A549 (cell line): ENCODE results near the gene MEF2D. TPM values are rescaled to one million over a fixed set of nuclear protein-coding genes. Genes with fewer than 3 reads are reported as not detected.

Source experiments
- polyA plus RNA-seq, 4 experiments: library from polyadenylated mRNA; depleted of rRNA in 3 of 4; stranded (reverse); fragments of >200 nt; fragmentation: RNase III in 1 of 4; extraction: RNeasy Plus Mini Kit Qiagen cat#74134 plus additional on column Dnase treatment in 1 of 4; gene quantifications; 2 replicates in 3 of 4; 3 replicates in 1 of 4; pipeline ENCODE4 v1.2.3, GENCODE V29; 2011 to 2017
- small RNA-seq, 6 experiments: library from RNA; depleted of rRNA; stranded (forward); fragments of <200 nt; gene quantifications; one replicate each; pipeline ENCODE3, GENCODE V24; 2012

The MEF2D gene
- polyA plus RNA-seq, 2 of the 4 experiments (the other 2 are of a cell fraction) = 16.8 to 23.4 TPM

Small RNA genes within 50 kb of the gene (small RNA-seq; reads per million reads assigned to genes)
- gene MIR9-1 (0 to 4.7 (median 0.10) reads per million in 6 experiments), gene RF00019 (0 reads per million in 6 experiments)

Other genes starting within 250 kb of the MEF2D start
- gene SMG5, start 217.9 kb downstream of the MEF2D start, polyA plus RNA-seq (2011; rRNA removed) = 25.6 and 38.0 TPM in 2 replicates
- gene SMG5, start 217.9 kb downstream of the MEF2D start, polyA plus RNA-seq (2017; fragmentation: RNase III; extraction: RNeasy Plus Mini Kit Qiagen cat#74134 plus additional on column Dnase treatment) = 46.4 to 51.5 TPM (median 48.7 TPM) in 3 replicates
- gene TMEM79, start 216.4 kb downstream of the MEF2D start, polyA plus RNA-seq (2011; rRNA removed) = 7.2 and 7.5 TPM in 2 replicates
- 5.7 to 6.3 TPM (median 6.3 TPM) in 3 replicates for gene TMEM79, start 216.4 kb downstream of the MEF2D start, polyA plus RNA-seq (2017; fragmentation: RNase III; extraction: RNeasy Plus Mini Kit Qiagen cat#74134 plus additional on column Dnase treatment)
- 12.4 and 16.9 TPM in 2 replicates for gene GLMP, start 205.1 kb downstream of the MEF2D start, polyA plus RNA-seq (2011; rRNA removed)
- gene GLMP, start 205.1 kb downstream of the MEF2D start, polyA plus RNA-seq (2017; fragmentation: RNase III; extraction: RNeasy Plus Mini Kit Qiagen cat#74134 plus additional on column Dnase treatment) = 23.0 to 32.5 TPM (median 29.0 TPM) in 3 replicates
- gene VHLL, start 201.5 kb downstream of the MEF2D start, polyA plus RNA-seq (2011; rRNA removed) = not detected in 2 replicates
- gene VHLL, start 201.5 kb downstream of the MEF2D start, polyA plus RNA-seq (2017; fragmentation: RNase III; extraction: RNeasy Plus Mini Kit Qiagen cat#74134 plus additional on column Dnase treatment) = not detected in 3 replicates
- 528 and 530 TPM in 2 replicates for gene CCT3, start 162.5 kb downstream of the MEF2D start, polyA plus RNA-seq (2011; rRNA removed)
- gene CCT3, start 162.5 kb downstream of the MEF2D start, polyA plus RNA-seq (2017; fragmentation: RNase III; extraction: RNeasy Plus Mini Kit Qiagen cat#74134 plus additional on column Dnase treatment) = 804 to 909 TPM (median 824 TPM) in 3 replicates
- 3.9 and 4.7 TPM in 2 replicates for gene TSACC, start 162.2 kb downstream of the MEF2D start, polyA plus RNA-seq (2011; rRNA removed)
- gene TSACC, start 162.2 kb downstream of the MEF2D start, polyA plus RNA-seq (2017; fragmentation: RNase III; extraction: RNeasy Plus Mini Kit Qiagen cat#74134 plus additional on column Dnase treatment) = 2.6 to 3.2 TPM (median 3.0 TPM) in 3 replicates
- 0.04 and 0.06 TPM in 2 replicates for gene RHBG, start 131.6 kb downstream of the MEF2D start, polyA plus RNA-seq (2011; rRNA removed)
- 0.08 TPM in 1 of 3 replicates, not detected in the others for gene RHBG, start 131.6 kb downstream of the MEF2D start, polyA plus RNA-seq (2017; fragmentation: RNase III; extraction: RNeasy Plus Mini Kit Qiagen cat#74134 plus additional on column Dnase treatment)
- gene IQGAP3, start 71.8 kb upstream of the MEF2D start, polyA plus RNA-seq (2011; rRNA removed) = 15.4 and 15.6 TPM in 2 replicates
- gene IQGAP3, start 71.8 kb upstream of the MEF2D start, polyA plus RNA-seq (2017; fragmentation: RNase III; extraction: RNeasy Plus Mini Kit Qiagen cat#74134 plus additional on column Dnase treatment) = 16.0 to 17.0 TPM (median 17.0 TPM) in 3 replicates
- gene TTC24, start 78.9 kb upstream of the MEF2D start, polyA plus RNA-seq (2011; rRNA removed) = not detected in 2 replicates
- not detected in 3 replicates for gene TTC24, start 78.9 kb upstream of the MEF2D start, polyA plus RNA-seq (2017; fragmentation: RNase III; extraction: RNeasy Plus Mini Kit Qiagen cat#74134 plus additional on column Dnase treatment)
- 81.4 and 109 TPM in 2 replicates for gene NAXE, start 91.0 kb upstream of the MEF2D start, polyA plus RNA-seq (2011; rRNA removed)
- 108 to 119 TPM (median 116 TPM) in 3 replicates for gene NAXE, start 91.0 kb upstream of the MEF2D start, polyA plus RNA-seq (2017; fragmentation: RNase III; extraction: RNeasy Plus Mini Kit Qiagen cat#74134 plus additional on column Dnase treatment)
- 68.1 and 76.1 TPM in 2 replicates for gene GPATCH4, start 100.7 kb upstream of the MEF2D start, polyA plus RNA-seq (2011; rRNA removed)
- gene GPATCH4, start 100.7 kb upstream of the MEF2D start, polyA plus RNA-seq (2017; fragmentation: RNase III; extraction: RNeasy Plus Mini Kit Qiagen cat#74134 plus additional on column Dnase treatment) = 85.2 to 94.7 TPM (median 85.3 TPM) in 3 replicates
- 0.11 and 0.23 TPM in 2 replicates for gene HAPLN2, start 118.6 kb upstream of the MEF2D start, polyA plus RNA-seq (2011; rRNA removed)
- gene HAPLN2, start 118.6 kb upstream of the MEF2D start, polyA plus RNA-seq (2017; fragmentation: RNase III; extraction: RNeasy Plus Mini Kit Qiagen cat#74134 plus additional on column Dnase treatment) = 0.10 to 0.16 TPM (median 0.13 TPM) in 3 replicates
- 0.12 TPM in 1 of 2 replicates, not detected in the other for gene BCAN, start 141.3 kb upstream of the MEF2D start, polyA plus RNA-seq (2011; rRNA removed)
- gene BCAN, start 141.3 kb upstream of the MEF2D start, polyA plus RNA-seq (2017; fragmentation: RNase III; extraction: RNeasy Plus Mini Kit Qiagen cat#74134 plus additional on column Dnase treatment) = not detected in 3 replicates
- gene NES, start 176.6 kb upstream of the MEF2D start, polyA plus RNA-seq (2011; rRNA removed) = 0.57 and 0.65 TPM in 2 replicates
- 2.1 to 2.8 TPM (median 2.1 TPM) in 3 replicates for gene NES, start 176.6 kb upstream of the MEF2D start, polyA plus RNA-seq (2017; fragmentation: RNase III; extraction: RNeasy Plus Mini Kit Qiagen cat#74134 plus additional on column Dnase treatment)
- gene CRABP2, start 204.8 kb upstream of the MEF2D start, polyA plus RNA-seq (2011; rRNA removed) = 1.4 and 1.7 TPM in 2 replicates
- gene CRABP2, start 204.8 kb upstream of the MEF2D start, polyA plus RNA-seq (2017; fragmentation: RNase III; extraction: RNeasy Plus Mini Kit Qiagen cat#74134 plus additional on column Dnase treatment) = 15.6 to 19.1 TPM (median 17.9 TPM) in 3 replicates
- 18.5 and 22.1 TPM in 2 replicates for gene METTL25B, start 227.7 kb upstream of the MEF2D start, polyA plus RNA-seq (2011; rRNA removed)
- 15.7 to 21.7 TPM (median 16.7 TPM) in 3 replicates for gene METTL25B, start 227.7 kb upstream of the MEF2D start, polyA plus RNA-seq (2017; fragmentation: RNase III; extraction: RNeasy Plus Mini Kit Qiagen cat#74134 plus additional on column Dnase treatment)
- 42.5 and 55.7 TPM in 2 replicates for gene ISG20L2, start 228.0 kb upstream of the MEF2D start, polyA plus RNA-seq (2011; rRNA removed)
- 27.6 to 31.4 TPM (median 29.6 TPM) in 3 replicates for gene ISG20L2, start 228.0 kb upstream of the MEF2D start, polyA plus RNA-seq (2017; fragmentation: RNase III; extraction: RNeasy Plus Mini Kit Qiagen cat#74134 plus additional on column Dnase treatment)
- gene MRPL24, start 240.3 kb upstream of the MEF2D start, polyA plus RNA-seq (2011; rRNA removed) = 170 and 246 TPM in 2 replicates
- gene MRPL24, start 240.3 kb upstream of the MEF2D start, polyA plus RNA-seq (2017; fragmentation: RNase III; extraction: RNeasy Plus Mini Kit Qiagen cat#74134 plus additional on column Dnase treatment) = 195 to 207 TPM (median 198 TPM) in 3 replicates